ENCODE data around the gene LIF.

DNA sequence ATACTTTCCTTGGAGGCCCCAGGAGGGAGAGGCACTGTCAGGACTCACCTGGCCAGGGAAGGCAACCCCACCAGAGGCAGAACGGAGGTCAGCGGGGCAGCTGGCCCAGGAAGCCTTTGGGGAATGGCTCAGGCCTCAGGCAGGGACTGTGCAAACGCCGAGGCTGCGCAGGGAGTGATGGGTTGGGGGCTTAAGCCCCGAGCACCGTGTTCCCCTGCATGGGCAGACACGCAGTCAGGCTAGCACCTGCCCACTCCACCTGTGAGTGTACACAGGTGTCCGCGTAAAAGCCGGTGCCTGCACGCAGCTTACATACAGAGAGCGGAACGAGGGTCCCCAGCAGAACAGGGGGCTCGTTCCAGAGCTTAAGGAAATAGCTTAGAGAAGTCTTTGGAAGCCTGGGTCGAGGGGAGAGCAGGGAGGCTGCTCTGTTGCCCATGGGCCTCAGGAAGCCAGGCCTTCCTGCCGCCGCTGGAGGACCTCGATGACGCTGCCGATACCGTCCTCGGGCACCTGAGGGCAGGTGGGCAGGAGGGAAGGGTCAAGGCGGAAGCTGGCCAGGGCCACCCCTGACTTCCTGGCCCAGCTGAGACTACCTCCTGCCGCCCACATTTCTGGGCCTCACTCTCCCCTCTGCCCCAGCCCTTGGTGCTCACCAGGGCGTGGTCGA is 38.8 kb upstream of the LIF start:
- TF ChIP-seq CTCF (conservative IDR thresholded peaks at IDR 0.05 in 1 of 2, IDR thresholded peaks at IDR 0.05 in 1 of 2; ENCODE audit: extremely low read depth in 1 of 2, insufficient read depth in 1 of 2, low read depth in 1 of 2, low read length in 2 of 2) (no peak), EZH2 (IDR thresholded peaks at IDR 0.05; ENCODE audit: borderline replicate concordance, low read length) (no peak)

Data from mammary epithelial cell (primary cell).